HEK293 (cell line): ENCODE measurements around the gene LRRC46.
A peak's percentile ranks its signal among the peaks of the same experiment; 100 is the strongest.

Source experiments
- CTCF ChIA-PET: fragments of 350-600 bp; formaldehyde crosslinking; extraction: SDS; loops from one replicate; lab custom pipeline; 2021; ENCODE audit warnings: antibody characterized with exemption; lab: Yijun Ruan, JAX
- POLR2A ChIA-PET: fragments of 300-600 bp; formaldehyde crosslinking; extraction: SDS; loops from one replicate; lab custom pipeline; 2020; ENCODE audit warnings: antibody characterized with exemption, inconsistent platforms; lab: Yijun Ruan, JAX
- H3K27ac ChIP-seq: fragments of 200-500 bp; sonication (Bioruptor generic); 2 replicates; pipeline ENCODE4 v1.5.1; 2014; ENCODE audit warnings: low read depth, low read length, control low read depth, inconsistent platforms; ENCODE audit errors: extremely low read depth
- H3K36me3 ChIP-seq, 2 experiments: fragments of 200-500 bp in 1 of 2; sonication (Bioruptor generic) in 1 of 2; 1 replicate in 1 of 2; 2 replicates in 1 of 2; pipeline ENCODE4 v1.5.1; 2014 to 2017; ENCODE audit warnings: inconsistent platforms in 2 of 2, low read length in 2 of 2; ENCODE audit not compliant: control insufficient read depth in 2 of 2, insufficient read depth in 1 of 2
- H3K4me1 ChIP-seq: fragments of 200-500 bp; sonication (Bioruptor generic); 2 replicates; pipeline ENCODE4 v1.5.1; 2014; ENCODE audit warnings: mild to moderate bottlenecking, low read length, inconsistent platforms; ENCODE audit not compliant: control insufficient read depth, insufficient read depth
- H3K4me3 ChIP-seq: 2 replicates; pipeline ENCODE4 v1.5.1; 2011; ENCODE audit warnings: low read depth, mild to moderate bottlenecking, control low read depth, low read length, moderate library complexity
- H3K9me3 ChIP-seq: fragments of 200-500 bp; sonication (Bioruptor generic); 2 replicates; pipeline ENCODE4 v1.5.1; 2014; ENCODE audit warnings: low read depth, low read length, inconsistent platforms; ENCODE audit not compliant: control insufficient read depth, insufficient read depth
- FEZF1 ChIP-seq: fragments of 450-650 bp; formaldehyde crosslinking; IDR thresholded peaks from 2 replicates; pipeline ENCODE4 v1.5.1; 2016; ENCODE audit warnings: missing biosample characterization, missing genetic modification characterization
- GFI1B ChIP-seq: fragments of 450-650 bp; formaldehyde crosslinking; IDR thresholded peaks from 2 replicates; pipeline ENCODE4 v1.5.1; 2016; ENCODE audit warnings: missing biosample characterization, missing genetic modification characterization
- KLF9 ChIP-seq: fragments of 450-650 bp; formaldehyde crosslinking; IDR thresholded peaks from 2 replicates; pipeline ENCODE4 v1.5.1; 2016; ENCODE audit warnings: missing biosample characterization, missing genetic modification characterization, low read depth
- PRDM6 ChIP-seq: fragments of 450-650 bp; formaldehyde crosslinking; IDR thresholded peaks from 2 replicates; pipeline ENCODE4 v1.5.1; 2017; ENCODE audit warnings: missing biosample characterization, missing genetic modification characterization
- WT1 ChIP-seq: fragments of 450-650 bp; formaldehyde crosslinking; IDR thresholded peaks from 2 replicates; pipeline ENCODE4 v1.5.1; 2016; ENCODE audit warnings: missing biosample characterization, missing genetic modification characterization
- ZBTB48 ChIP-seq: fragments of 450-650 bp; formaldehyde crosslinking; IDR thresholded peaks from 2 replicates; pipeline ENCODE4 v1.5.1; 2016; ENCODE audit warnings: missing biosample characterization, missing genetic modification characterization
- ZFHX2 ChIP-seq: fragments of 450-650 bp; formaldehyde crosslinking; conservative IDR thresholded peaks from 2 replicates; pipeline ENCODE4 v1.5.1; 2016; ENCODE audit warnings: missing biosample characterization, missing genetic modification characterization
- ZFP41 ChIP-seq: fragments of 450-650 bp; formaldehyde crosslinking; IDR thresholded peaks from 2 replicates; pipeline ENCODE4 v1.5.1; 2016; ENCODE audit warnings: missing biosample characterization, missing genetic modification characterization, borderline replicate concordance
- ZNF112 ChIP-seq: fragments of 450-650 bp; formaldehyde crosslinking; IDR thresholded peaks from 2 replicates; pipeline ENCODE4 v1.5.0; 2017; ENCODE audit warnings: missing biosample characterization, missing genetic modification characterization
- ZNF175 ChIP-seq: fragments of 450-650 bp; formaldehyde crosslinking; IDR thresholded peaks from 2 replicates; pipeline ENCODE4 v1.5.1; 2016; ENCODE audit warnings: missing biosample characterization, missing genetic modification characterization
- ZNF2 ChIP-seq: fragments of 450-650 bp; formaldehyde crosslinking; IDR thresholded peaks from 2 replicates; pipeline ENCODE4 v1.5.1; 2016; ENCODE audit warnings: missing biosample characterization, missing genetic modification characterization
- ZNF23 ChIP-seq: fragments of 450-650 bp; formaldehyde crosslinking; IDR thresholded peaks from 2 replicates; pipeline ENCODE4 v1.5.1; 2016; ENCODE audit warnings: missing biosample characterization, missing genetic modification characterization, borderline replicate concordance
- ZNF239 ChIP-seq: fragments of 450-650 bp; formaldehyde crosslinking; IDR thresholded peaks from 2 replicates; pipeline ENCODE4 v1.5.1; 2016; ENCODE audit warnings: missing biosample characterization, missing genetic modification characterization
- ZNF335 ChIP-seq: fragments of 450-650 bp; formaldehyde crosslinking; conservative IDR thresholded peaks from 2 replicates; pipeline ENCODE4 v1.5.1; 2016; ENCODE audit warnings: missing biosample characterization, missing genetic modification characterization
- ZNF350 ChIP-seq: fragments of 450-650 bp; formaldehyde crosslinking; IDR thresholded peaks from 2 replicates; pipeline ENCODE4 v1.5.0; 2017; ENCODE audit warnings: missing biosample characterization, mild to moderate bottlenecking, missing genetic modification characterization
- ZNF37A ChIP-seq: fragments of 450-650 bp; IDR thresholded peaks from 2 replicates; pipeline ENCODE4 v1.5.1; 2018; ENCODE audit warnings: missing biosample characterization, missing genetic modification characterization
- ZNF391 ChIP-seq: fragments of 450-650 bp; formaldehyde crosslinking; IDR thresholded peaks from 2 replicates; pipeline ENCODE4 v1.5.1; 2016; ENCODE audit warnings: low read depth, missing biosample characterization, missing genetic modification characterization, borderline replicate concordance
- ZNF544 ChIP-seq: fragments of 450-650 bp; formaldehyde crosslinking; IDR thresholded peaks from 2 replicates; pipeline ENCODE4 v1.5.0; 2017; ENCODE audit warnings: missing biosample characterization, missing genetic modification characterization
- ZNF600 ChIP-seq: fragments of 450-650 bp; formaldehyde crosslinking; IDR thresholded peaks from 2 replicates; pipeline ENCODE4 v1.5.1; 2016; ENCODE audit warnings: missing biosample characterization, missing genetic modification characterization
- ZNF660 ChIP-seq: fragments of 450-650 bp; IDR thresholded peaks from 2 replicates; pipeline ENCODE4 v1.5.1; 2018; ENCODE audit warnings: missing biosample characterization, mild to moderate bottlenecking, missing genetic modification characterization
- ZNF747 ChIP-seq: fragments of 450-650 bp; formaldehyde crosslinking; IDR thresholded peaks from 2 replicates; pipeline ENCODE4 v1.5.1; 2016; ENCODE audit warnings: missing biosample characterization, missing genetic modification characterization
- ZNF768 ChIP-seq: fragments of 450-650 bp; formaldehyde crosslinking; IDR thresholded peaks from 2 replicates; pipeline ENCODE4 v1.5.1; 2018; ENCODE audit warnings: missing biosample characterization, mild to moderate bottlenecking, missing genetic modification characterization
- ZSCAN23 ChIP-seq: fragments of 450-650 bp; formaldehyde crosslinking; IDR thresholded peaks from 2 replicates; pipeline ENCODE4 v1.5.1; 2016; ENCODE audit warnings: missing biosample characterization, missing genetic modification characterization

LRRC46 gene

GRCh38 chr17:47850692-47851573 is 19.5 kb downstream of the LRRC46 start, which contains the start of gene SP6 (continued):
- TF ChIP-seq ZNF391 (no peak), ZNF37A (tag by site-specific recombination) (no peak), ZBTB48 (tag by site-specific recombination) (peak; percentile 27; the same call in 1 of the 2 replicates), ZNF600 (tag by site-specific recombination) (peak; percentile 94), FEZF1 (tag by site-specific recombination) (no peak), ZNF747 (no peak), ZNF239 (no peak), GFI1B (no peak), KLF9 (tag by site-specific recombination) (peak; percentile 80), ZSCAN23 (no peak)

- no peak overlapping the region for H3K27ac ChIP-seq
- TF ChIP-seq WT1 (tag by site-specific recombination) (no peak), ZNF2 (tag by site-specific recombination) (no peak), ZNF544 (tag by site-specific recombination) (no peak), ZNF660 (no peak), ZNF335 (tag by site-specific recombination) (peak; percentile 64), ZNF175 (no peak), PRDM6 (tag by site-specific recombination) (no peak), ZFP41 (tag by site-specific recombination) (no peak), ZNF350 (tag by site-specific recombination) (no peak), ZNF23 (no peak), ZNF768 (tag by site-specific recombination) (no peak), ZNF112 (tag by site-specific recombination) (no peak), ZNF600 (tag by site-specific recombination) (no peak), ZFHX2 (peak; percentile 53)
- POLR2A ChIA-PET = interaction anchor here (1.3 to 2.3 kb wide), 2 partner anchors 34 to 44 kb away, joined by 4 to 15 read pairs; partner anchors contain the start of gene SP2
- CTCF ChIA-PET = interaction anchor here (0.6 to 19.4 kb wide), 5 partner anchors 9 to 1675 kb away, joined by 3 to 837 read pairs (median 3); partner anchors contain the start of genes SCRN2 and SP2
- H3K36me3 ChIP-seq = peaks cover 0 to 4% of the 10 kb centered on the region in 2 experiments; a peak in 1 of 3 replicates
- no peaks in the 10 kb centered on the region for H3K9me3 ChIP-seq
- peaks cover 4% of the 10 kb centered on the region; the same call in 1 of the 2 replicates for H3K4me1 ChIP-seq
- H3K4me3 ChIP-seq = no peak overlapping the region
These were observed 20.3 kb downstream of the LRRC46 start for GRCh38 chr17:47851764-47852112.
